HUES64 (cell line): ENCODE data around the gene HMCN2.

Source experiments
- H3K27ac ChIP-seq: 2 replicates; pipeline ENCODE4 v1.7.0; 2013; ENCODE audit warnings: low read depth, low read length, inconsistent platforms
- H3K27me3 ChIP-seq: 2 replicates; pipeline ENCODE4 v1.6.1; 2013; ENCODE audit warnings: mild to moderate bottlenecking, low read length; ENCODE audit not compliant: insufficient read depth
- H3K36me3 ChIP-seq: 2 replicates; pipeline ENCODE4 v1.6.1; 2013; ENCODE audit warnings: mild to moderate bottlenecking, low read length; ENCODE audit not compliant: insufficient read depth
- H3K4me1 ChIP-seq: 2 replicates; pipeline ENCODE4 v1.6.1; 2013; ENCODE audit warnings: mild to moderate bottlenecking, low read length, moderate library complexity; ENCODE audit not compliant: insufficient read depth
- H3K4me3 ChIP-seq: 2 replicates; pipeline ENCODE4 v1.5.1; 2013; ENCODE audit warnings: mild to moderate bottlenecking, low read length, moderate library complexity
- H3K9ac ChIP-seq: 2 replicates; pipeline ENCODE4 v1.6.1; 2013; ENCODE audit warnings: mild to moderate bottlenecking, low read depth, low read length
- H3K9me3 ChIP-seq: 2 replicates; pipeline ENCODE4 v1.6.1; 2013; ENCODE audit warnings: low read depth, low read length; ENCODE audit not compliant: insufficient read depth
- WGBS: fragments of 150-250, 120-280 bp; methylation state at CpG from one replicate; pipeline ENCODE4 v1.1.7; 2013; ENCODE audit warnings: missing lambda C conversion rate; 5-methylcytosine and 5-hydroxymethylcytosine counted together

The HMCN2 gene

GRCh38 chr9:130443456-130443801, 177.9 kb downstream of the HMCN2 start:
- Histone ChIP-seq H3K9me3 (peaks cover 14% of the 10 kb centered on the region; the same call in 1 of the 2 replicates), H3K27ac (no peak overlapping the region), H3K4me1 (peaks cover 29% of the 10 kb centered on the region), H3K36me3 (no peaks in the 10 kb centered on the region), H3K27me3 (peaks cover 28% of the 10 kb centered on the region), H3K4me3 (no peak overlapping the region), H3K9ac (no peak overlapping the region)
- 84% methylated on average over 6 of the region's 6 CpGs for WGBS

- H3K4me1 ChIP-seq = peaks cover 29% of the 10 kb centered on the region
- no peak overlapping the region; the same call in 1 of the 2 replicates for H3K9ac ChIP-seq
- no peaks in the 10 kb centered on the region for H3K36me3 ChIP-seq
- WGBS = 44% methylated on average over 14 of the region's 14 CpGs
- H3K27ac ChIP-seq = no peak overlapping the region
- peaks cover 28% of the 10 kb centered on the region for H3K27me3 ChIP-seq
- peaks cover 14% of the 10 kb centered on the region; the same call in 1 of the 2 replicates for H3K9me3 ChIP-seq
- H3K4me3 ChIP-seq = peak overlapping the region; percentile 69
Observed at GRCh38 chr9:130443840-130444492, 178.4 kb downstream of the HMCN2 start.

- 1% methylated on average over 66 of the region's 66 CpGs for WGBS
- peaks cover 14% of the 10 kb centered on the region; the same call in 1 of the 2 replicates for H3K9me3 ChIP-seq
- peaks cover 28% of the 10 kb centered on the region for H3K27me3 ChIP-seq
- no peaks in the 10 kb centered on the region for H3K36me3 ChIP-seq
- H3K4me1 ChIP-seq = peaks cover 29% of the 10 kb centered on the region
- peak within 1 kb of the TSS; percentile 69 for H3K4me3 ChIP-seq
- H3K9ac ChIP-seq = peak within 1 kb of the TSS; percentile 65
- peak within 1 kb of the TSS; percentile 87; the same call in 1 of the 2 replicates for H3K27ac ChIP-seq
Observed at GRCh38 chr9:130444565-130445221, 179.1 kb downstream of the HMCN2 start, which contains the start of gene ASS1. TSS of gene ASS1 (plus strand) at chr9:130444961. CDS start at chr9:130452229, 7,268 bp downstream.

DNA sequence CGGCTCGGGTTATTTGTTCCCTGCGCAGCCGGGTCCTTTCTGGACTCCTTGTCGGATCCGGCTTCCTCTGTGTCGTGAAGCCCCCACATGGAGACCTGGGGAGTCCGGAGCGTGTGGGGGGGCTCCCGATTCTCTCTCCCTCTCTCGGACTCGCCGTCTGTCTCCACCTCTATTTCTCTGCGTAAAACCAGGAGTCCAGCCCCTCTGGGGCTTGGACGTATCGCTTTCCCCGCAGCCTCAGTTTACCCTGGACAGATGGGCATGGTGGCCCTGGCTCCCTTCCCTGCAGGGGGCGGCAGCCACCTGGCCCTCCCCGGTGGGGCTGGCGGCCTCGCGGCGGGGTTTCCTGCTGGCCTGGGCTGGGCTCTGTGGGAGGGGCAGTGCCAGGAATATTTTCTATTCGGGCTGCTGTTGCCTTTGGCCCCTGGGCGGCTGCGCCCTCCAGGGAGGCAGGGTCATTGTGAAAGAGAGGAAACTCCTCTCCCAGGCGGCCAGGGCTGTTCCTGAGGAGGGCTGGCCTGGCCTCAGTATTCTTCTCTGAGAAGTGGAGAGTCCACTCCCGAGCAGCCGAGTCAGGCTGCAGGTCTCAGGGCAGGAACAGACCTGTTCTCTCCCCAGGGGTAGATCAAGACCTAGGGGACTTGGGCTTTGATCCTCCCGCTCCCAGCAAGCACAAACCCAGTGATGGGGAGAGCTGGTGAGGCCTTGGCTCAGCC, 179.9 kb downstream of the HMCN2 start:
- Histone ChIP-seq H3K27ac (peak overlapping the region; percentile 87; the same call in 1 of the 2 replicates), H3K36me3 (no peaks in the 10 kb centered on the region), H3K4me3 (peak overlapping the region; percentile 69), H3K9ac (peak overlapping the region; percentile 65), H3K27me3 (peaks cover 28% of the 10 kb centered on the region), H3K4me1 (peaks cover 29% of the 10 kb centered on the region), H3K9me3 (peaks cover 14% of the 10 kb centered on the region; the same call in 1 of the 2 replicates)
- WGBS = 2% methylated on average over 30 of the region's 30 CpGs

DNA sequence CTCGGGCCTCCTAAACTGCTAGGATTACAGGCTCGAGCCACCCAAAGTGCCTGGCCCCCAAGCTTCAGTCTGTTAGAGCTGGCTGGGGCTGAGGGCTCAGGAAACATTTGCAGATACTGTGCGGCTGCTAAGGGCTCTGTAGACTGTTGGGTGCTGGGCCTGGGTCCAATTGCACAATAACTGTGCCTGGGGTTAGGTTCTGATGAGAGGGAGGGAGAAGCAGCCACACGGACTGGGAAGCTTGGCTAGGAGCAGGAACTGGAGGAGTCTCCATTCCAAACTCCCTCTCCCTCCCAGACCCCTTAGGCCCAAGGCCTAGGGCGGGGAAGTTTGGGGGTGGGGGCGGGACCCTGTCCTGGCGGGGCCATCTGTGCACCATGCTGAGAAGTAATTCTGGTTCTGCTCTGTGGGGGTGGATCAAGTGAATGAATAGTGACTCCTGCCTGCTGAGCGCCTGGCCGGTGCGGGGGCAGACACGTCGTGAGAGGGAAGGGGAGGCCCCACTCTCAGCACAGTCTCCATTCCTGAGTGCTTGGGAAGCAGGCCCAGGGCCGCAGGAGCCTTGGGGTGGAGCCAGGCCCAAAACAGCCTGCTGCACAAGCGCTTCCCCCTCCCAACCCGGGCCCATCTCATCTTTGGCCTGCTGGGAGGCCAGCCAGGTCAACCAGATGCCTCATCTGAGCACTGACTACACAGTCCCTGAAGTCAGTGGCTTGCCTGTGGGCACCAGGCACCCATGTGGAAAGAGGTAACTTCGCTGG, 180.7 kb downstream of the HMCN2 start:
- H3K27ac ChIP-seq = peak overlapping the region; percentile 87; the same call in 1 of the 2 replicates
- H3K4me1 ChIP-seq = peaks cover 29% of the 10 kb centered on the region

DNA sequence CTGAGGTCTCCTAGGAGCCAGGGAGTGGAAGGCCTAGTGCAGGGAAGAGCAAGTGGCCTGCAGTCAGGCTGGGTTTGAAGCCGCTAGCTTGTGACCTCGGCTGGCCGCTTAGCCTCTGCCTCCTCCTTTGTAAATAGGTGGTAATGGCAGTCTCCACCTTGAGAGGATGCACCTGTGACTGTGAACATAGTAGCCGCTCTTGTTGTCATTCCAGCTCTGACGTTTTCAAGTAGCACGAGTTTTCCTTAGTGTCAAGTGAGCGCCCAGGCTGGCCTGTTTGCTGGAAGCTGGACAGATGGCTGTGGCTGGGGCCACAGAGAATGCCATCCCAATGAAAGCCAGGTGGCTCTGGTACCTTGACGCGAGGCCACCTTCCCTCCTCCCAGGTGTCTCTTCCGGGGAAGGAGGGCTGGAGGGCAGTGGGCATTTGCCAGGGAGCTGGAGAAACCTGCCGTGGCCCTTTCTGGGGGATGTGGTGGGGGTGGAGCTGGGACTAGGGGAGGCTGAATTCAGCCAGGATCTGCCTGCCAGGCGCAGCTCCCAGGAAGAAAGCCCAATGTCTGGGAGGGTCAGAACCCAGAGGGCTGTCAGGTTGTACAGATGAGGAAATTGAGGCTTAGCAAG, 181.7 kb downstream of the HMCN2 start:
- no peak overlapping the region; the same call in 1 of the 2 replicates for H3K27ac ChIP-seq
- peaks cover 28% of the 10 kb centered on the region for H3K27me3 ChIP-seq
- H3K36me3 ChIP-seq = no peaks in the 10 kb centered on the region
- WGBS = 67% methylated on average over 12 of the region's 12 CpGs
- no peaks in the 10 kb centered on the region for H3K9me3 ChIP-seq
- no peak overlapping the region for H3K9ac ChIP-seq
- H3K4me1 ChIP-seq = peaks cover 29% of the 10 kb centered on the region
- H3K4me3 ChIP-seq = peak overlapping the region; percentile 69; the same call in 1 of the 2 replicates

More for the DNA sequence above, 180.7 kb downstream of the HMCN2 start:
- Histone ChIP-seq H3K9ac (peak overlapping the region; percentile 21; the same call in 1 of the 2 replicates), H3K27me3 (peaks cover 28% of the 10 kb centered on the region), H3K9me3 (peaks cover 7% of the 10 kb centered on the region; the same call in 1 of the 2 replicates), H3K4me3 (peak overlapping the region; percentile 69), H3K36me3 (no peaks in the 10 kb centered on the region)
- 11% methylated on average over 15 of the region's 16 CpGs for WGBS

GRCh38 chr9:130448035-130448624, 182.6 kb downstream of the HMCN2 start:
- Histone ChIP-seq H3K27me3 (peaks cover 26% of the 10 kb centered on the region), H3K9ac (peak overlapping the region; percentile 75), H3K36me3 (no peaks in the 10 kb centered on the region), H3K9me3 (no peaks in the 10 kb centered on the region), H3K27ac (peak overlapping the region; percentile 24; the same call in 1 of the 2 replicates), H3K4me3 (no peak overlapping the region), H3K4me1 (peaks cover 29% of the 10 kb centered on the region)
- 52% methylated on average over 12 of the region's 12 CpGs for WGBS

DNA sequence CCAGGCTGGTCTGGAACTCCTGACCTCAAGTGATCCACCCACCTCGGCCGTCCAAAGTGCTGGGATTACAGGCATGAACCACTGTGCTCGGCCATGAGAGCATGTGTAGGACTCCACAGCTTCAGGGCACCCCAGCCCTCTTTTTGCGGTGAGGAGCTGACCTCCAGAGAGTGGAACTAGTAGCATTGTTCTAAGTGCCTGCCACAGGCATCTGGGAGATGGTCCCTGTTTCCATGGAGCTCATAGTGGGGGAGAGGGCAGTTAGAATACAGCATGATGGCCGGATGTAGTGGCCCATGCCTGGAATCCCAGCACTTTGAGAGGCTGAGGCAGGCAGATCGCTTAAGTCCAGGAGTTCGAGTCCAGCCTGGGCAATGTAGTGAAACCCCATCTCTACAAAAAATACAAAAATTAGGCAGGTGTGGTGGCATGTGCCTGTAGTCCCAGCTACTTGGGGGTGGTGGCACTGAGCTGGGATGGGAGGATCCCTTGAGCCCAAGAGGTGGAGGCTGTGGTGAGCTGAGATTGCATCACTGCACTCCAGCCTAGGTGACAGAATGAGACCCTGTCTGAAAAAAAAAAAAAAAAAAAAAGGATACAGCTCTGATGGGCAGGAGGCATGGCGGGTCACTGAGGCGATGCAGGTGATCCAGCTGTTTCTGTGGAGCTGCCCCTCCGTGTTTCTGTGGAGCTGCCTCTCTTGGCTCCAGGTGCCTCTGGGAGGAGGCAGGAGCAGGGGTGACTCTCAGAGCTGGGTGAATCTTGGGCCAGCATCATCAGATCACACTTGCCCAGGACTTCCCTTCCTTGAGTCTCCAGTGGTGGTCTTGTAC, 183.4 kb downstream of the HMCN2 start:
- WGBS = 89% methylated on average over 10 of the region's 10 CpGs
- H3K36me3 ChIP-seq = no peaks in the 10 kb centered on the region
- no peak overlapping the region for H3K27ac ChIP-seq
- no peak overlapping the region for H3K9ac ChIP-seq
- H3K4me1 ChIP-seq = peaks cover 29% of the 10 kb centered on the region
- H3K4me3 ChIP-seq = no peak overlapping the region
- peaks cover 18% of the 10 kb centered on the region for H3K27me3 ChIP-seq
- H3K9me3 ChIP-seq = no peaks in the 10 kb centered on the region

- Histone ChIP-seq H3K9ac (no peak overlapping the region), H3K9me3 (no peaks in the 10 kb centered on the region), H3K27me3 (peaks cover 5% of the 10 kb centered on the region), H3K4me1 (peaks cover 25% of the 10 kb centered on the region), H3K36me3 (no peaks in the 10 kb centered on the region), H3K27ac (no peak overlapping the region), H3K4me3 (no peak overlapping the region)
- WGBS = 88% methylated on average over 15 of the region's 15 CpGs
Observed at GRCh38 chr9:130450344-130451003, 184.9 kb downstream of the HMCN2 start.
